ENCODE results near the gene DIPK2A.

Gene DIPK2A

GRCh38 chr3:143988306-143988705, 16.7 kb downstream of the DIPK2A start:
- POLR2A ChIA-PET: interaction anchor here (1.2 kb wide), 1 partner anchor 16 kb away, joined by 5 read pairs; the partner anchor contains the start of gene DIPK2A
- TF ChIP-seq PRDM10 (tag by site-specific recombination; IDR thresholded peaks at IDR 0.05) (no peak), ZFP3 (tag by site-specific recombination; IDR thresholded peaks at IDR 0.05; ENCODE audit: low read depth) (no peak), WT1 (tag by site-specific recombination; IDR thresholded peaks at IDR 0.05) (no peak), ZNF473 (tag by site-specific recombination; IDR thresholded peaks at IDR 0.05) (no peak), ZNF280D (tag by site-specific recombination; IDR thresholded peaks at IDR 0.05) (no peak), ZNF561 (tag by site-specific recombination; IDR thresholded peaks at IDR 0.05; ENCODE audit: borderline replicate concordance) (no peak), ZNF169 (tag by site-specific recombination; IDR thresholded peaks at IDR 0.05) (no peak), KLF16 (tag by site-specific recombination; IDR thresholded peaks at IDR 0.05) (no peak), ZBTB17 (tag by site-specific recombination; IDR thresholded peaks at IDR 0.05) (no peak)
- H3K36me3 ChIP-seq (ENCODE audit: control insufficient read depth in 2 of 2, insufficient read depth in 1 of 2, low read length in 2 of 2): peaks cover 0 to 11% of the 10 kb centered on the region in 2 experiments; a peak in 1 of 3 replicates

GRCh38 chr3:143989461-143989860, 17.8 kb downstream of the DIPK2A start:
- peaks cover 0 to 14% of the 10 kb centered on the region in 2 experiments; a peak in 1 of 3 replicates for H3K36me3 ChIP-seq (ENCODE audit: control insufficient read depth in 2 of 2, insufficient read depth in 1 of 2, low read length in 2 of 2)
- ChIA-PET POLR2A (no interaction called here), CTCF (no interaction called here)
- TF ChIP-seq ZNF488 (tag by site-specific recombination; IDR thresholded peaks at IDR 0.05) (no peak), ZNF18 (tag by site-specific recombination; IDR thresholded peaks at IDR 0.05) (no peak), ATF2 (tag by site-specific recombination; IDR thresholded peaks at IDR 0.05; ENCODE audit: low read depth) (no peak), ZNF692 (tag by site-specific recombination; IDR thresholded peaks at IDR 0.05) (no peak), GLIS1 (tag by site-specific recombination; IDR thresholded peaks at IDR 0.05) (no peak), KLF1 (tag by site-specific recombination; IDR thresholded peaks at IDR 0.05) (no peak), ZBTB8A (tag by site-specific recombination; IDR thresholded peaks at IDR 0.05) (no peak), ZNF580 (tag by site-specific recombination; IDR thresholded peaks at IDR 0.05) (no peak), ZNF776 (tag by site-specific recombination; IDR thresholded peaks at IDR 0.05; ENCODE audit: borderline replicate concordance) (no peak), ZNF175 (tag by site-specific recombination; IDR thresholded peaks at IDR 0.05) (no peak), ZNF677 (tag by site-specific recombination; IDR thresholded peaks at IDR 0.05) (no peak), ZFHX2 (tag by site-specific recombination; conservative IDR thresholded peaks at IDR 0.05) (no peak)
- no peak overlapping the region for H3K27ac ChIP-seq (ENCODE audit: extremely low read depth, low read depth, low read length)
- H3K4me3 ChIP-seq (ENCODE audit: low read depth, low read length): no peak overlapping the region
- H3K4me1 ChIP-seq (ENCODE audit: control insufficient read depth, insufficient read depth, low read length): no peaks in the 10 kb centered on the region
- H3K9me3 ChIP-seq (ENCODE audit: control insufficient read depth, insufficient read depth, low read depth, low read length): no peaks in the 10 kb centered on the region

More at GRCh38 chr3:143988306-143988705, 16.7 kb downstream of the DIPK2A start:
- Histone ChIP-seq H3K27ac (ENCODE audit: extremely low read depth, low read depth, low read length) (no peak overlapping the region), H3K4me1 (ENCODE audit: control insufficient read depth, insufficient read depth, low read length) (no peaks in the 10 kb centered on the region), H3K9me3 (ENCODE audit: control insufficient read depth, insufficient read depth, low read depth, low read length) (no peaks in the 10 kb centered on the region), H3K4me3 (ENCODE audit: low read depth, low read length) (no peak overlapping the region)
- CTCF ChIA-PET: interaction anchor here (1.0 kb wide), 1 partner anchor 13 kb away, joined by 3 read pairs; no protein-coding TSS in a partner anchor
